Activated CD8-positive, alpha-beta memory T cell treated with anti-CD3 and anti-CD28 coated beads, Interleukin-2, amount 50 U/mL, for 1 hour (primary cell): ENCODE data around the gene GRID1.
A peak's percentile ranks its signal among the peaks of the same experiment; 100 is the strongest.
"Not testable (repeated sequence)": the region's sequence is repeated elsewhere in the genome, so short reads cannot be mapped to it uniquely, and the experiment has no call there.

Experiments
- DNase-seq: peaks from one replicate; pipeline ENCODE4 v3.0.0-alpha.2; 2020; ENCODE audit errors: extremely low read depth

GRID1 gene

GRCh38 chr10:86391986-86392722 is 25.6 kb upstream of the GRID1 start:
- DNase-seq = no peak

DNA sequence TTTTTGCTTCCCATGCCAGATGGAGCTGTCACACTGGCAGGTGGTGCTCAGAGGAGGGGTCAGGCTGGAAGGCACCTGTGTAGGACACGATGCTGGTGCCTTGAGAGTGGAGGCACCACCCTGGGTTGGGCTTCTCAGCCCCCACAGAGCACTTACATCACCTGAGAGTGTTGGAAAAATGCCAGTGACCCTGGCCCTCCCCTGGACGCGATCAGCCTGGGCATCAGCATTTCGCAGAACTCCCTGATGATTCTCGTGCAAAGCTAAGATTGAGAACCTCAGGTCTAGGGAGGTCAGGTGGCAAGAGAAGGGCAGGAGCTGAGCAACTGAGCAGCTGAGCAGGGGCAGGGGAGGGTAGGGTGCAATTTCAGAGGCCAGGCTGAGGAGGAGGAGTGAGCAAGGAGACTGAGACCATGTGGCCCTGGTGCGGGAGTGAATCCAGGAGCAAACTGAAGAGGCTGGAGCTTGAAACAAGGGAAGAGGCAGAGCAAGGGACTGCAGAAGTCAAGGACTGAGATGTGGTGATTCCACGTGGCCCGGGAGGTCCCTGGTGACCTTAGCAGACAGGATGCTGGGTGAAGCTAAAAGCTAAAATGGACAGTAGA is 24.7 kb upstream of the GRID1 start:
- no peak for DNase-seq

- no peak for DNase-seq
These were observed 23.9 kb upstream of the GRID1 start for GRCh38 chr10:86390337-86391120.

- no peak for DNase-seq
These were observed 23.0 kb upstream of the GRID1 start for GRCh38 chr10:86389441-86390193.

GRCh38 chr10:86389109-86389440 is 22.5 kb upstream of the GRID1 start:
- DNase-seq = not testable (repeated sequence)

GRCh38 chr10:86388119-86388704 is 21.6 kb upstream of the GRID1 start:
- no peak for DNase-seq

DNA sequence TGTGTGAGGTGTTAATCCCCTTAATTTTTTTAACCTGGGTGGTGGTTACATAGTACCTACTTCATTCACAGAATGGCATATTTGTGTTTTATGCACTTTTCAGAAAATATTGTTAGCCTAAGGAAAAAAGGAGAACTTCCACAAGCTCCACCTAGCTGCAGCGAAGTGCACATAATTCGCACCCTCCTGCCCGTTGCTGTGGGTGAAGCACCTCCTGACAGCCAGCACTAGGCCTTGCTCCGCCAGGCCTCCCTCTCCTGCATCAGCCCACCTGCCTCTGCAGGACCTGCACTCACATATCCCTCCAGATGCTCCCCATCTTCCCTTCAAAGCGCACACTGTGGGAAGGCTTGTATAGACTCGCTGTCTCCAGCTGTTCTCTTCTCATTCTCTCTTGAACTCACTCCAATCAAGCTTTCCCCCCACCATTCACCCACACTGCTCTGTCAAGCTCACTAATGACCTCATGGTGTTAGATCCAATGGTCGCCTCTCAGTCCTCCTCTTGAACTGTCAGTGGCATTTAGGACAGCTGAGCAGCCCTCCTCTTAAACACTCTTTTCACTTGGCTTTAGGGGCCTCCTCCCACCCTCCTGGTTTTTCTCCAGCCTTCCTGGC is 20.7 kb upstream of the GRID1 start:
- DNase-seq = no peak

- no peak for DNase-seq
These were observed 19.2 kb upstream of the GRID1 start for GRCh38 chr10:86385806-86386205.

DNA sequence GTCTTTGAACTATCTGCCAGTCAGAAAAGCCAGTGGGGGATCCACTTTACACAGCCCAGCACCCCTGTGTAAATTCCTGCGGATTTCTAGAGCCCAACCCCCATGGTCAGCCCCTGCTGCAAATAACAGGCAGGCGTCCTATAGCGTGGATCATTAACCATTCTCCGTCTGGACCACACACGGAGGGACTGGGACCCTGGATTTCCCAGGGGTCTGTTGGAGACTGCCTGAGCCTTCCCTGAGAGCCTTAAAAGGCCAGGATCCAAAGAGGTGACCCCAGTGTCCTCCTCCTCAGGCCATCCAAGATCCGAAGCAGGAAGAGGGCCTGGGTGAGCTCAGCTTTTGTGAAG is 11.2 kb upstream of the GRID1 start:
- no peak for DNase-seq

- peak; percentile 25 for DNase-seq
These were observed 10.5 kb upstream of the GRID1 start for GRCh38 chr10:86376852-86377796.

- DNase-seq = no peak
These were observed 9.8 kb upstream of the GRID1 start for GRCh38 chr10:86376403-86376802.

- DNase-seq = no peak
These were observed 8.6 kb upstream of the GRID1 start for GRCh38 chr10:86375204-86375603.

DNA sequence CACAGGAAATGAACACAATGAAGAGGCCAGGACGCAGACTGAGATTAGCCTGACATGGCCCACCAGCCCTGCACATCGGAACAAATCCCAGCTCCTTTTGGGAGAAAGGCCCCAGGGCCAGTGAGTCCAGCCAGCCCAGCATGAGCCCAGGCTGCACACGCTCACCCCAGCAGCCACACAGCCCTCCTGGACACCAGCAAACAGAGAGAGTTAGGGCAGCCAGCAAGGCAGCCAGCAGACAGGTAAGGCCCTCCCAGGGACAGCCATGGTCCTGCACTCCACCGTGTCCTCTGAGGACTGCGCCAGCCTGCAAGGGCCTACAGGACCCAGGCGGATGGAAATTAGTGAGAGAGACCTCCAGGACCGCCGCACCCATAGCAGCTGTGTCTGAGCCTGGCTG is 8.1 kb upstream of the GRID1 start:
- no peak for DNase-seq

- no peak for DNase-seq
These were observed 7.2 kb upstream of the GRID1 start for GRCh38 chr10:86373828-86374227.

- no peak for DNase-seq
These were observed 6.7 kb upstream of the GRID1 start for GRCh38 chr10:86373251-86373650.

DNA sequence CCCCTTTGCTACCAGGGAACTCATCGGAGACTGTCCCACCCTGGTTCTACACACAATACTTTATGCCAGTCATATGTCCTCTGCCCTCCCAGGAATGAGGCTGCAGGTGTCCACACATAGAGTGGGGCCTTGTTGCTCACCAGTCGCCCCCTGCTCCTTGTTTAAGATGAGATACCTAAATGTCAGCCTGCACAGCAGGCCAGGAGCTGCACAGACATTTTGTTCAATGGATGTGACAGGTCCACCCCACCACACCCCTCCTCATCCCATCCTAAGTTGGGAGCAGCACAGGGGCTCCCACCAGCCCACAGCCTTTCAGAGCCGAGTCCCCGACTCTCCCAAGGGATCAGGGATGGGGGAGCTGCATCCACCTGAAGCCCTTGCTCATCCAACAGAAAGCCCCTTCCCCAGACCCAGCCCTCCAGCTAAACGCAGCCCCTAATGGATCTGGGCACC is 6.2 kb upstream of the GRID1 start:
- DNase-seq = no peak

- DNase-seq = no peak
These were observed 5.7 kb upstream of the GRID1 start for GRCh38 chr10:86372119-86372783.

DNA sequence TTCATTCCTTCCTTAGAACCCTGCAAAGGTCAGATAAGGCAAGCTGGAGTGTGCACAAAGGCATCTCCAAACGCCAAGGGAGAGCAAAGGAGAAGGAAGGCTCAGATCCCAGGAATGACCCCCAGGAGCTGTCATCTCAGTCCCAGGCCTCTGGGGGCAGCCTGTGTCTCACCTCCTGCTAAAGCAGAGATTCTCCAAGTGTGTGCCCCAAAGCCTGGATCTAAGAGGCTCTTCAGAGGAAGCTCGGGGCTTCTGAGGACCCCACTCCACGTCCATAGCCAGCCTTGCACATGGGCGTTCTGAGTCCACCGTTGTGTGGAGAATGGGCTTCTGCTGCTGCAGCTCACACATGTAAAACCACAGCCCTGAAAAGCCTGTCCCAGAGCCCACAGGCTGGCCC is 5.1 kb upstream of the GRID1 start:
- no peak for DNase-seq

- DNase-seq = no peak
These were observed 4.5 kb upstream of the GRID1 start for GRCh38 chr10:86371116-86371515.
